HCT116 (cell line): ENCODE measurements around the gene TMEM187. TPM values are rescaled to one million over a fixed set of nuclear protein-coding genes. Genes with fewer than 3 reads are reported as not detected.

ENCODE experiments used
- ATAC-seq: fragments of 200-7000 bp; cut with Tn5 transposase; 2 replicates; pipeline ENCODE4 v1.9.1; 2020; ENCODE audit warnings: mild to moderate bottlenecking, moderate library complexity
- BruUV-seq: library from RNA; stranded (reverse); fragments of 400-500 nt; replicated peaks from 2 replicates; lab custom pipeline; 2021; lab: Mats Ljungman, UMichigan
- CTCF ChIA-PET: fragments of 300-600 bp; sonication (Branson Sonifier 250); formaldehyde crosslinking; loops from one replicate; lab custom pipeline; 2021; ENCODE audit warnings: antibody characterized with exemption; lab: Charles Lee
- POLR2A ChIA-PET: fragments of 300-600, 350-600 bp; sonication (Branson Sonifier 250); formaldehyde crosslinking; loops from one replicate; lab custom pipeline; 2021; ENCODE audit warnings: antibody characterized with exemption; lab: Charles Lee
- RAD21 ChIA-PET, 2 experiments: fragments of 300-600 bp; sonication (Branson Sonifier 250); formaldehyde crosslinking; loops; one replicate each; lab custom pipeline; 2023; ENCODE audit warnings: low total read pairs in 2 of 2; ENCODE audit not compliant: uncharacterized antibody in 2 of 2, unreplicated experiment in 2 of 2, low non-redundant PET in 1 of 2; lab: Charles Lee
- DNase-seq: peaks from one replicate; pipeline ENCODE4 v3.0.0-alpha.2; 2010; ENCODE audit warnings: low read depth, low spot score
- H2AFZ ChIP-seq: fragments of 200-600 bp; shearing (Covaris generic), sonication (generic); 2 replicates; pipeline ENCODE4 v1.6.1; 2017; ENCODE audit warnings: low read depth, mixed run types, mixed read lengths, antibody characterized with exemption, low read length; ENCODE audit not compliant: poor library complexity, severe bottlenecking
- H3K27ac ChIP-seq: 2 replicates; pipeline ENCODE4 v1.5.1; 2012; ENCODE audit warnings: low read depth, low read length
- H3K27me3 ChIP-seq: fragments of 200-600 bp; sonication (generic); 2 replicates; pipeline ENCODE4 v1.6.1; 2016; ENCODE audit warnings: mixed run types, low read length, mixed read lengths; ENCODE audit not compliant: insufficient read depth
- H3K36me3 ChIP-seq, 2 experiments: fragments of 200-500 bp in 1 of 2; fragments of 200-600 bp in 1 of 2; sonication (Bioruptor generic) in 1 of 2; sonication (generic) in 1 of 2; 2 replicates each; pipeline versions ENCODE4 v1.5.1 to v1.6.1; 2014 to 2016; ENCODE audit warnings: low read length in 2 of 2, inconsistent platforms in 1 of 2, mixed read lengths in 1 of 2, mixed run types in 1 of 2; ENCODE audit not compliant: insufficient read depth in 2 of 2, control insufficient read depth in 1 of 2
- H3K4me1 ChIP-seq, 2 experiments: fragments of 200-600 bp in 1 of 2; sonication (generic) in 1 of 2; 2 replicates each; pipeline versions ENCODE4 v1.5.1 to v1.6.1; 2012 to 2017; ENCODE audit warnings: low read length in 2 of 2, inconsistent platforms in 1 of 2, mild to moderate bottlenecking in 1 of 2, mixed read lengths in 1 of 2, mixed run types in 1 of 2, moderate library complexity in 1 of 2; ENCODE audit not compliant: insufficient read depth in 2 of 2, control insufficient read depth in 1 of 2
- H3K4me2 ChIP-seq: fragments of 200-600 bp; sonication (generic); 2 replicates; pipeline ENCODE4 v1.6.1; 2017; ENCODE audit warnings: mixed run types, low read length, mixed read lengths
- H3K4me3 ChIP-seq, 2 experiments: fragments of 200-600 bp in 1 of 2; sonication (generic) in 1 of 2; replicated peaks in 1 of 2; 2 replicates each; pipeline ENCODE4 v1.5.1; 2011 to 2016; ENCODE audit warnings: low read length in 2 of 2, control low read depth in 1 of 2, low read depth in 1 of 2, mild to moderate bottlenecking in 1 of 2, mixed read lengths in 1 of 2, mixed run types in 1 of 2
- H3K79me2 ChIP-seq: fragments of 200-600 bp; sonication (generic); 2 replicates; pipeline ENCODE4 v1.6.1; 2017; ENCODE audit warnings: mild to moderate bottlenecking, mixed run types, low read length, moderate library complexity, mixed read lengths; ENCODE audit not compliant: insufficient read depth
- H3K9ac ChIP-seq: fragments of 200-600 bp; sonication (generic); 2 replicates; pipeline ENCODE4 v1.6.1; 2016; ENCODE audit warnings: low read length, mixed read lengths
- H3K9me2 ChIP-seq: fragments of 200-600 bp; sonication (generic), shearing (Covaris generic); 2 replicates; pipeline ENCODE4 v1.6.1; 2017; ENCODE audit warnings: mixed run types, mild to moderate bottlenecking, moderate library complexity; ENCODE audit not compliant: insufficient read depth
- H3K9me3 ChIP-seq, 2 experiments: fragments of 200-500 bp in 1 of 2; fragments of 200-600 bp in 1 of 2; sonication (Bioruptor generic) in 1 of 2; sonication (generic) in 1 of 2; 2 replicates each; pipeline ENCODE4 v1.6.1; 2014 to 2017; ENCODE audit warnings: low read length in 2 of 2, mixed read lengths in 2 of 2, inconsistent platforms in 1 of 2, low read depth in 1 of 2, mild to moderate bottlenecking in 1 of 2, mixed run types in 1 of 2, moderate library complexity in 1 of 2; ENCODE audit not compliant: control insufficient read depth in 1 of 2, insufficient read depth in 1 of 2
- H4K20me1 ChIP-seq: fragments of 200-600 bp; sonication (generic), shearing (Covaris generic); 2 replicates; pipeline ENCODE4 v1.6.1; 2017; ENCODE audit warnings: mixed run types, mild to moderate bottlenecking, moderate library complexity; ENCODE audit not compliant: insufficient read depth
- CBX3 ChIP-seq: IDR thresholded peaks from 2 replicates; pipeline ENCODE4 v1.6.1; 2012; ENCODE audit warnings: low read depth
- CEBPB ChIP-seq: IDR thresholded peaks from 2 replicates; pipeline ENCODE4 v1.6.1; 2012; ENCODE audit warnings: low read depth
- ELF1 ChIP-seq: IDR thresholded peaks from 2 replicates; pipeline ENCODE4 v1.6.1; 2012; ENCODE audit warnings: low read depth, borderline replicate concordance
- EZH2 ChIP-seq: fragments of 200-600 bp; sonication (generic); IDR thresholded peaks from 2 replicates; pipeline ENCODE4 v1.6.1; 2017; ENCODE audit warnings: antibody characterized with exemption, mixed run types
- EZH2phosphoT487 ChIP-seq: fragments of 200-600 bp; IDR thresholded peaks from 2 replicates; pipeline ENCODE4 v1.6.1; 2018; ENCODE audit warnings: antibody characterized with exemption, borderline replicate concordance
- FOSL1 ChIP-seq: IDR thresholded peaks from 2 replicates; pipeline ENCODE4 v1.6.1; 2012; ENCODE audit warnings: low read depth
- JUND ChIP-seq: IDR thresholded peaks from 2 replicates; pipeline ENCODE4 v1.6.1; 2012
- POLR2AphosphoS5 ChIP-seq: IDR thresholded peaks from 2 replicates; pipeline ENCODE4 v1.6.1; 2011; ENCODE audit warnings: mild to moderate bottlenecking, low read depth, low read length, moderate library complexity
- SIN3A ChIP-seq: IDR thresholded peaks from 2 replicates; pipeline ENCODE4 v1.6.1; 2012; ENCODE audit warnings: low read depth
- SP1 ChIP-seq: IDR thresholded peaks from 2 replicates; pipeline ENCODE4 v1.6.1; 2012; ENCODE audit warnings: low read depth
- SRF ChIP-seq: IDR thresholded peaks from 2 replicates; pipeline ENCODE4 v1.6.1; 2012; ENCODE audit warnings: low read depth
- TCF7L2 ChIP-seq: IDR thresholded peaks from 2 replicates; pipeline ENCODE4 v1.7.0; 2011; ENCODE audit warnings: borderline replicate concordance, inconsistent platforms; ENCODE audit not compliant: insufficient read depth, insufficient read length; ENCODE audit errors: extremely low read depth
- YY1 ChIP-seq: IDR thresholded peaks from 2 replicates; pipeline ENCODE4 v1.6.1; 2011; ENCODE audit warnings: low read length, low read depth, moderate library complexity, mild to moderate bottlenecking; ENCODE audit not compliant: insufficient replicate concordance; ENCODE audit errors: extremely low read depth
- intact Hi-C: fragments of 100-400 bp; cut with micrococcal nuclease; formaldehyde crosslinking; loops from 2 replicates; pipeline ENCODE4 v1.10.0; 2022
- total RNA-seq: library from RNA; stranded (reverse); gene quantifications from one replicate; pipeline ENCODE4 v1.2.1, GENCODE V29; 2021; ENCODE audit not compliant: unreplicated experiment
- TF ChIP-seq, protein P1 (sequence below): IDR thresholded peaks from 2 replicates; pipeline ENCODE4 v1.6.1; 2012

TMEM187 gene
- total RNA-seq, 1 experiment from 2014 or later: 12.6 TPM

DNA sequence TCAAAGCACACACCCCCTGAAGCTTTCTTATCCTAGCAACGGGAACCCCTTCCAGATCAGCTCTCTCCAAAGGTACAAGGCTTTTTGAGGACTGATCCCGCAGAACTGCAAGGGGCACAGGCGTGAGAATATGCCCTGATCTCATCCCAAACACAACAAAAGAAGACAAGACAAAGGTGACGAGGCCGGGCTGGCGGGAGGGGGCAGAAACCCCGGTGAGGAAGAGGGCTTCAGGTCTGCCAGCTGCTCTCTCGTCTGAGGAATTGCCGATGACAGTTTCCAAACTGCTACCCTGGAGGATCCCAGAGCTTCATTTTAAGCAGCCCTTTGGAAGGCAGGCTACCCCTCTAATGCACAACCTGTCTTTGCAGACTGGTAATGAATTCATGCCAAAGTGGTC, 4.3 kb upstream of the TMEM187 start:
- DNase-seq (no peak), ATAC-seq (no peak)
- Histone ChIP-seq H3K4me1 (peaks cover 7 to 13% of the 10 kb centered on the region in 2 experiments; a peak in 3 of 4 replicates), H3K4me2 (no peak overlapping the region), H3K79me2 (peaks cover 80% of the 10 kb centered on the region), H4K20me1 (no peaks in the 10 kb centered on the region), H3K36me3 (peaks cover 0 to 11% of the 10 kb centered on the region in 2 experiments; a peak in 1 of 4 replicates), H3K27ac (no peak overlapping the region; the same call in 1 of the 2 replicates), H3K4me3 (no peak overlapping the region), H3K9ac (no peak overlapping the region), H2AFZ (no peak overlapping the region), H3K27me3 (no peaks in the 10 kb centered on the region), H3K9me2 (no peaks in the 10 kb centered on the region), H3K9me3 (no peaks in the 10 kb centered on the region)
- BruUV-seq: no TSS peak
- POLR2A ChIA-PET: no interaction called here
- CTCF ChIA-PET: no interaction called here
- intact Hi-C loops: no loop called here
- TF ChIP-seq CEBPB (no peak), SP1 (no peak), ELF1 (no peak), JUND (no peak), CBX3 (no peak), EZH2phosphoT487 (no peak), YY1 (no peak), SRF (no peak), SIN3A (no peak), EZH2 (no peak), TCF7L2 (no peak), POLR2AphosphoS5 (no peak)
- TF ChIP-seq, protein P1, sequence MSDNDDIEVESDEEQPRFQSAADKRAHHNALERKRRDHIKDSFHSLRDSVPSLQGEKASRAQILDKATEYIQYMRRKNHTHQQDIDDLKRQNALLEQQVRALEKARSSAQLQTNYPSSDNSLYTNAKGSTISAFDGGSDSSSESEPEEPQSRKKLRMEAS: no peak
- RAD21 ChIA-PET: interaction anchor here in 1 of 2 experiments (0.6 kb wide), 1 partner anchor 131 kb away, joined by 5 read pairs; no protein-coding TSS in a partner anchor

GRCh38 chrX:153968754-153969124, 3.8 kb upstream of the TMEM187 start:
- Histone ChIP-seq H3K27me3 (no peaks in the 10 kb centered on the region), H3K4me3 (no peak overlapping the region), H3K4me1 (peaks cover 9 to 18% of the 10 kb centered on the region in 2 experiments), H3K27ac (peak overlapping the region; percentile 33; the same call in 1 of the 2 replicates), H2AFZ (no peak overlapping the region), H3K36me3 (peaks cover 0 to 11% of the 10 kb centered on the region in 2 experiments; a peak in 1 of 4 replicates), H3K9me3 (no peaks in the 10 kb centered on the region), H3K9me2 (no peaks in the 10 kb centered on the region), H3K79me2 (peaks cover 80% of the 10 kb centered on the region), H3K4me2 (no peak overlapping the region), H3K9ac (no peak overlapping the region), H4K20me1 (no peaks in the 10 kb centered on the region)
- no TSS peak for BruUV-seq
- intact Hi-C loops: no loop called here
- DNase-seq: no peak
- no peak for TF ChIP-seq FOSL1
- POLR2A ChIA-PET: no interaction called here
- CTCF ChIA-PET: no interaction called here
- ATAC-seq: no peak
- RAD21 ChIA-PET: interaction anchor here in 1 of 2 experiments (0.6 kb wide), 1 partner anchor 132 kb away, joined by 5 read pairs; no protein-coding TSS in a partner anchor
